Astrocyte (in vitro differentiated cells and primary cell): Measurements from ENCODE around the gene CGB1.

ENCODE experiments used
- EZH2 ChIP-seq: IDR thresholded peaks from 2 replicates; pipeline ENCODE4 v1.6.1; 2012; ENCODE audit warnings: mild to moderate bottlenecking, low read length, inconsistent platforms; ENCODE audit not compliant: insufficient read depth
- TF ChIP-seq, protein P1 (sequence below): IDR thresholded peaks from 2 replicates; pipeline ENCODE4 v1.5.1; 2011; ENCODE audit warnings: low read depth, mild to moderate bottlenecking, inconsistent platforms, low read length, moderate library complexity; ENCODE audit not compliant: insufficient read depth

DNA sequence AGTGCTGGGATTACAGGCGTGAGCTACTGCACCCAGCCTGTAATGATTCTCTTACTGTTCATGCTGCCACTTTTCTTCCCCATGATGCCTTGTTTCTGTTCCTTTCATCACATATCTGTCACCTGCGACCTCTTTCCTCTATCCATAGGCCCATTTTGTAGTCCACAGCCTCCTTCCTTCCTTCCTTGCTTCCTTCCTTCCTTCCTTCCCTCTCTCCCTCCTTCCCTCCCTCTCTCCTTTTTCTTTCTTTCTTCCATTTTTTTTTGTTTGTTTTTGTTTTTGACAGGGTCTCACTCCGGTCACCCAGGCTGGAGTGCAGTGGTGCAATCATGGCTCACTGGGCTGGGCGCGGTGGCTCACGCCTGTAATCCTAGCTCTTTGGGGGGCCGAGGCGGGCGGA lies 47.8 kb downstream of the CGB1 start:
- TF ChIP-seq, protein P1, sequence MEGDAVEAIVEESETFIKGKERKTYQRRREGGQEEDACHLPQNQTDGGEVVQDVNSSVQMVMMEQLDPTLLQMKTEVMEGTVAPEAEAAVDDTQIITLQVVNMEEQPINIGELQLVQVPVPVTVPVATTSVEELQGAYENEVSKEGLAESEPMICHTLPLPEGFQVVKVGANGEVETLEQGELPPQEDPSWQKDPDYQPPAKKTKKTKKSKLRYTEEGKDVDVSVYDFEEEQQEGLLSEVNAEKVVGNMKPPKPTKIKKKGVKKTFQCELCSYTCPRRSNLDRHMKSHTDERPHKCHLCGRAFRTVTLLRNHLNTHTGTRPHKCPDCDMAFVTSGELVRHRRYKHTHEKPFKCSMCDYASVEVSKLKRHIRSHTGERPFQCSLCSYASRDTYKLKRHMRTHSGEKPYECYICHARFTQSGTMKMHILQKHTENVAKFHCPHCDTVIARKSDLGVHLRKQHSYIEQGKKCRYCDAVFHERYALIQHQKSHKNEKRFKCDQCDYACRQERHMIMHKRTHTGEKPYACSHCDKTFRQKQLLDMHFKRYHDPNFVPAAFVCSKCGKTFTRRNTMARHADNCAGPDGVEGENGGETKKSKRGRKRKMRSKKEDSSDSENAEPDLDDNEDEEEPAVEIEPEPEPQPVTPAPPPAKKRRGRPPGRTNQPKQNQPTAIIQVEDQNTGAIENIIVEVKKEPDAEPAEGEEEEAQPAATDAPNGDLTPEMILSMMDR = no peak
- no peak for TF ChIP-seq EZH2
